ENCODE measurements around the gene MAFG. TPM values are rescaled to one million over a fixed set of nuclear protein-coding genes. Genes with fewer than 3 reads are reported as not detected.

MAFG gene
- total and polyA plus RNA-seq, 9 of the 15 experiments (the other 6 are each of a cell fraction or from before 2014, with no cell fraction given) = 1.1 to 58.1 (median 24.9) TPM

- TF ChIP-seq MNT (conservative IDR thresholded peaks at IDR 0.05) (peak in 1 of 2 experiments; percentile 42; a peak in 2 of 4 replicates), LCOR (CRISPR knock-in tag; IDR thresholded peaks at IDR 0.05) (no peak; the same call in 1 of the 2 replicates), DDX20 (tag; IDR thresholded peaks at IDR 0.05; ENCODE audit: low read depth) (no peak), XRCC5 (IDR thresholded peaks at IDR 0.05; ENCODE audit: low read depth, low read length) (peak; percentile 76; the same call in 1 of the 2 replicates), CTCFL (IDR thresholded peaks at IDR 0.05; ENCODE audit: borderline replicate concordance, insufficient read depth, low read depth, low read length, poor library complexity, severe bottlenecking) (peak; percentile 79), RNF2 (IDR thresholded peaks at IDR 0.05) (no peak), FOXA3 (CRISPR knock-in tag; conservative IDR thresholded peaks at IDR 0.05 in 1 of 2, IDR thresholded peaks at IDR 0.05 in 1 of 2) (no peak), JUND (IDR thresholded peaks at IDR 0.05; ENCODE audit: borderline replicate concordance, low read depth, low read length) (no peak), JUND (tag; IDR thresholded peaks at IDR 0.05; ENCODE audit: borderline replicate concordance, low read depth, low read length) (no peak), HMGN3 (IDR thresholded peaks at IDR 0.05; ENCODE audit: borderline replicate concordance, extremely low read depth, insufficient read length, low read depth, low read length) (peak; percentile 11), DEAF1 (CRISPR knock-in tag; IDR thresholded peaks at IDR 0.05) (0 out of 2 replicates have a peak, but pooled peaks have one; percentile 27), CTCF (IDR thresholded peaks at IDR 0.05 in 2 of 3, conservative IDR thresholded peaks at IDR 0.05 in 1 of 3; ENCODE audit: insufficient read depth in 2 of 3, low read depth in 1 of 3, low read length in 3 of 3) (peak; percentile 74 to 93 (median 90)), E2F6 (IDR thresholded peaks at IDR 0.05; ENCODE audit: borderline replicate concordance in 1 of 2, extremely low read depth in 1 of 2, insufficient read depth in 1 of 2, insufficient read length in 1 of 2, low read depth in 1 of 2, low read length in 1 of 2, poor library complexity in 1 of 2, severe bottlenecking in 1 of 2) (peak in 1 of 2 experiments; percentile 37), RBM14 (IDR thresholded peaks at IDR 0.05; ENCODE audit: borderline replicate concordance, insufficient read depth, low read depth, low read length) (peak; percentile 60; the same call in 1 of the 2 replicates)
These were observed 58.1 kb downstream of the MAFG start (continued) for GRCh38 chr17:81869221-81870130.
